Stimulated activated CD8-positive, alpha-beta memory T cell treated with anti-CD3 and anti-CD28 coated beads, Interleukin-15, amount 100 ng/mL, for 48 hours (primary cell): Measurements from ENCODE around the gene TINCR.
"Not testable (repeated sequence)": the region's sequence is repeated elsewhere in the genome, so short reads cannot be mapped to it uniquely, and the experiment has no call there.

Experiments
- DNase-seq, 2 donors: peaks; one replicate each; pipeline ENCODE4 v3.0.0-alpha.2; 2020; ENCODE audit warnings: low read depth in 2 of 2

The TINCR gene

GRCh38 chr19:5567360-5567969 is at the start of gene TINCR:
TSS of gene TINCR (minus strand) at chr19:5567953.
- DNase-seq = no peak

- no peak for DNase-seq
These were observed 49.3 kb upstream of the TINCR start for GRCh38 chr19:5617080-5617479.

- no peak for DNase-seq
These were observed 48.1 kb upstream of the TINCR start for GRCh38 chr19:5615756-5616327.

- DNase-seq = no peak
These were observed 45.4 kb upstream of the TINCR start for GRCh38 chr19:5612891-5613865.

GRCh38 chr19:5609881-5610448 is 42.2 kb upstream of the TINCR start:
- no peak for DNase-seq

GRCh38 chr19:5608766-5609165 is 41.0 kb upstream of the TINCR start:
- DNase-seq = not testable (repeated sequence)

GRCh38 chr19:5608291-5608690 is 40.5 kb upstream of the TINCR start:
- DNase-seq = no peak

GRCh38 chr19:5607318-5608275 is 39.8 kb upstream of the TINCR start:
- DNase-seq = no peak

- no peak for DNase-seq
These were observed 37.6 kb upstream of the TINCR start for GRCh38 chr19:5605362-5605761.

GRCh38 chr19:5603626-5604025 is 35.9 kb upstream of the TINCR start:
- DNase-seq = no peak

- no peak for DNase-seq
These were observed 33.0 kb upstream of the TINCR start for GRCh38 chr19:5600797-5601196.

- no peak for DNase-seq
These were observed 28.0 kb upstream of the TINCR start for GRCh38 chr19:5595745-5596144.

GRCh38 chr19:5595129-5595528 is 27.4 kb upstream of the TINCR start:
- DNase-seq = no peak

- DNase-seq = no peak
These were observed 26.8 kb upstream of the TINCR start for GRCh38 chr19:5594521-5594950.

- DNase-seq = no peak
These were observed 25.8 kb upstream of the TINCR start for GRCh38 chr19:5593343-5594255.

- DNase-seq = no peak
These were observed 25.0 kb upstream of the TINCR start for GRCh38 chr19:5592531-5593342.

- no peak for DNase-seq
These were observed 23.7 kb upstream of the TINCR start for GRCh38 chr19:5591476-5591875.

- no peak for DNase-seq
These were observed 23.1 kb upstream of the TINCR start for GRCh38 chr19:5590865-5591154.

GRCh38 chr19:5590151-5590864 is 22.6 kb upstream of the TINCR start:
- DNase-seq = no peak
